ENCODE data around the gene CCDC57. TPM values are rescaled to one million over a fixed set of nuclear protein-coding genes. Genes with fewer than 3 reads are reported as not detected.

Gene CCDC57
- total RNA-seq, 1 experiment from 2014 or later, result 36.6 TPM

GRCh38 chr17:82202981-82203380 is 9.7 kb downstream of the CCDC57 start:
- Histone ChIP-seq H3K9me3 (ENCODE audit: low read length) (no peaks in the 10 kb centered on the region), H3K36me3 (ENCODE audit: low read depth, low read length) (no peaks in the 10 kb centered on the region), H3K79me2 (ENCODE audit: low read length) (peaks cover 13% of the 10 kb centered on the region; the same call in 1 of the 2 replicates), H3F3A (ENCODE audit: low read length, unreplicated experiment) (peaks cover 5% of the 10 kb centered on the region), H3K9me2 (replicated peaks; ENCODE audit: low read length) (no peaks in the 10 kb centered on the region), H3K9ac (ENCODE audit: low read length) (no peak overlapping the region), H3K4me2 (ENCODE audit: low read length) (no peak overlapping the region), H3K27me3 (ENCODE audit: low read length) (no peaks in the 10 kb centered on the region), H3K4me3 (ENCODE audit: low read length) (no peak overlapping the region), H4K20me1 (ENCODE audit: low read length) (no peaks in the 10 kb centered on the region), H3K4me1 (ENCODE audit: insufficient read depth, low read length) (peaks cover 30% of the 10 kb centered on the region), H3K27ac (ENCODE audit: low read length) (no peak overlapping the region), H2AFZ (ENCODE audit: low read length) (no peak overlapping the region)
- ATAC-seq (no peak), DNase-seq (no peak)
- no TSS peak for BruUV-seq (replicated peaks)
- CTCF ChIA-PET, result no interaction called here
- POLR2A ChIA-PET (ENCODE audit: unreplicated experiment), result interaction anchor here (0.6 kb wide), 3 partner anchors 96 to 172 kb away, joined by 3 to 5 read pairs (median 4); no protein-coding TSS in a partner anchor
- intact Hi-C loops (cut with micrococcal nuclease), result no loop called here
- TF ChIP-seq EZH2phosphoT487 (IDR thresholded peaks at IDR 0.05; ENCODE audit: borderline replicate concordance, low read length), result no peak
- no peak for TF ChIP-seq CTCF (conservative IDR thresholded peaks at IDR 0.05; ENCODE audit: low read depth, low read length)
- no peak for TF ChIP-seq EZH2 (IDR thresholded peaks at IDR 0.05; ENCODE audit: low read length, unreplicated experiment)

- peaks cover 5% of the 10 kb centered on the region for H3F3A ChIP-seq (ENCODE audit: low read length, unreplicated experiment)
- no peak overlapping the region for H3K4me2 ChIP-seq (ENCODE audit: low read length)
- DNase-seq, result no peak
- CTCF ChIA-PET, result no interaction called here
- no peaks in the 10 kb centered on the region for H3K27me3 ChIP-seq (ENCODE audit: low read length)
- no peaks in the 10 kb centered on the region for H3K36me3 ChIP-seq (ENCODE audit: low read depth, low read length)
- peaks cover 23% of the 10 kb centered on the region for H3K4me1 ChIP-seq (ENCODE audit: insufficient read depth, low read length)
- H3K27ac ChIP-seq (ENCODE audit: low read length), result no peak overlapping the region
- TF ChIP-seq EZH2phosphoT487 (IDR thresholded peaks at IDR 0.05; ENCODE audit: borderline replicate concordance, low read length), result no peak
- TF ChIP-seq EZH2 (IDR thresholded peaks at IDR 0.05; ENCODE audit: low read length, unreplicated experiment), result no peak
- TF ChIP-seq CTCF (conservative IDR thresholded peaks at IDR 0.05; ENCODE audit: low read depth, low read length), result no peak
- H2AFZ ChIP-seq (ENCODE audit: low read length), result no peak overlapping the region
- no peaks in the 10 kb centered on the region for H3K9me2 ChIP-seq (replicated peaks; ENCODE audit: low read length)
- intact Hi-C loops (cut with micrococcal nuclease), result no loop called here
- no peaks in the 10 kb centered on the region for H4K20me1 ChIP-seq (ENCODE audit: low read length)
- no peak overlapping the region for H3K9ac ChIP-seq (ENCODE audit: low read length)
- POLR2A ChIA-PET (ENCODE audit: unreplicated experiment), result no interaction called here
- no peak overlapping the region for H3K4me3 ChIP-seq (ENCODE audit: low read length)
- H3K9me3 ChIP-seq (ENCODE audit: low read length), result no peaks in the 10 kb centered on the region
- BruUV-seq (replicated peaks), result no TSS peak
- peaks cover 13% of the 10 kb centered on the region; the same call in 1 of the 2 replicates for H3K79me2 ChIP-seq (ENCODE audit: low read length)
- ATAC-seq, result no peak
Measured at GRCh38 chr17:82201498-82201910, 11.1 kb downstream of the CCDC57 start.

- DNase-seq (no peak), ATAC-seq (no peak)
- Histone ChIP-seq H3K9me2 (replicated peaks; ENCODE audit: low read length) (no peaks in the 10 kb centered on the region), H3K9ac (ENCODE audit: low read length) (no peak overlapping the region), H3K9me3 (ENCODE audit: low read length) (no peaks in the 10 kb centered on the region), H3K79me2 (ENCODE audit: low read length) (peaks cover 13% of the 10 kb centered on the region; the same call in 1 of the 2 replicates), H2AFZ (ENCODE audit: low read length) (no peak overlapping the region), H3K4me1 (ENCODE audit: insufficient read depth, low read length) (peaks cover 17% of the 10 kb centered on the region), H3K4me2 (ENCODE audit: low read length) (no peak overlapping the region), H4K20me1 (ENCODE audit: low read length) (no peaks in the 10 kb centered on the region), H3K36me3 (ENCODE audit: low read depth, low read length) (no peaks in the 10 kb centered on the region), H3K4me3 (ENCODE audit: low read length) (no peak overlapping the region), H3F3A (ENCODE audit: low read length, unreplicated experiment) (peaks cover 5% of the 10 kb centered on the region), H3K27ac (ENCODE audit: low read length) (no peak overlapping the region), H3K27me3 (ENCODE audit: low read length) (no peaks in the 10 kb centered on the region)
- POLR2A ChIA-PET (ENCODE audit: unreplicated experiment), result no interaction called here
- CTCF ChIA-PET, result interaction anchor here (0.7 kb wide), 1 partner anchor 31 kb away, joined by 3 read pairs; no protein-coding TSS in a partner anchor
- TF ChIP-seq CTCF (conservative IDR thresholded peaks at IDR 0.05; ENCODE audit: low read depth, low read length), result no peak
- no peak for TF ChIP-seq EZH2 (IDR thresholded peaks at IDR 0.05; ENCODE audit: low read length, unreplicated experiment)
- no peak for TF ChIP-seq EZH2phosphoT487 (IDR thresholded peaks at IDR 0.05; ENCODE audit: borderline replicate concordance, low read length)
- intact Hi-C loops (cut with micrococcal nuclease), result no loop called here
- no TSS peak for BruUV-seq (replicated peaks)
Measured at GRCh38 chr17:82200743-82201497, 11.7 kb downstream of the CCDC57 start.
